HG03095 (cell line): Measurements from ENCODE around the gene PTCRA.
"Not testable (repeated sequence)": the region's sequence is repeated elsewhere in the genome, so short reads cannot be mapped to it uniquely, and the experiment has no call there.

Experiments
- ATAC-seq: cut with Tn5 transposase; IDR thresholded peaks from one replicate; pipeline ENCODE4 v1.9.1; 2021; ENCODE audit warnings: moderate library complexity; ENCODE audit not compliant: unreplicated experiment

PTCRA gene

GRCh38 chr6:42938987-42939809, 23.3 kb downstream of the PTCRA start:
- no peak for ATAC-seq

- no peak for ATAC-seq
These were observed 23.9 kb downstream of the PTCRA start for GRCh38 chr6:42939810-42940167.

GRCh38 chr6:42940493-42941045, 24.7 kb downstream of the PTCRA start:
- no peak for ATAC-seq

- not testable (repeated sequence) for ATAC-seq
These were observed 25.5 kb downstream of the PTCRA start for GRCh38 chr6:42941356-42941755.

GRCh38 chr6:42942444-42942843, 26.6 kb downstream of the PTCRA start:
- no peak for ATAC-seq

GRCh38 chr6:42947950-42948349, 32.1 kb downstream of the PTCRA start:
- no peak for ATAC-seq

GRCh38 chr6:42952389-42952788, 36.5 kb downstream of the PTCRA start:
- ATAC-seq: no peak

- not testable (repeated sequence) for ATAC-seq
These were observed 38.6 kb downstream of the PTCRA start for GRCh38 chr6:42954405-42954804.

- ATAC-seq: no peak
These were observed 42.3 kb downstream of the PTCRA start for GRCh38 chr6:42958125-42958524.

- no peak for ATAC-seq
These were observed 44.0 kb downstream of the PTCRA start for GRCh38 chr6:42959917-42960242.

- no peak for ATAC-seq
These were observed 44.6 kb downstream of the PTCRA start, which contains the start of gene GNMT for GRCh38 chr6:42960243-42961019. GNMT (plus strand) TSS chr6:42960754; CDS start chr6:42960768, 14 bp downstream.

GRCh38 chr6:42961020-42961470, 45.2 kb downstream of the PTCRA start:
- no peak for ATAC-seq

GRCh38 chr6:42962096-42962495, 46.2 kb downstream of the PTCRA start:
- ATAC-seq: no peak

GRCh38 chr6:42962502-42963178, 46.8 kb downstream of the PTCRA start:
- no peak for ATAC-seq

GRCh38 chr6:42963179-42963854, 47.5 kb downstream of the PTCRA start:
- ATAC-seq: no peak

- no peak for ATAC-seq
These were observed 48.2 kb downstream of the PTCRA start for GRCh38 chr6:42963855-42964605.

- ATAC-seq: no peak
These were observed 50.7 kb downstream of the PTCRA start for GRCh38 chr6:42966571-42966970.

GRCh38 chr6:42967228-42967627, 51.4 kb downstream of the PTCRA start:
- ATAC-seq: no peak

GRCh38 chr6:42968126-42968701, 52.4 kb downstream of the PTCRA start:
- ATAC-seq: no peak

GRCh38 chr6:42968783-42969182, 52.9 kb downstream of the PTCRA start:
- ATAC-seq: no peak
